K562 (cell line): Measurements from ENCODE around the gene DDAH1. TPM values are rescaled to one million over a fixed set of nuclear protein-coding genes. Genes with fewer than 3 reads are reported as not detected.

Experiments used
- ATAC-seq: fragments of 200-7000 bp; cut with Tn5 transposase; 3 replicates; pipeline ENCODE4 v1.9.1; 2020; ENCODE audit warnings: moderate library complexity
- BruUV-seq: library from RNA; stranded (reverse); fragments of 400-500 nt; replicated peaks from 2 replicates; lab custom pipeline; 2021; lab: Mats Ljungman, UMichigan
- CTCF ChIA-PET: fragments of 300-600 bp; formaldehyde crosslinking; extraction: SDS; loops from one replicate; lab custom pipeline; 2021; ENCODE audit warnings: low intra/inter-chr PET ratio; lab: Yijun Ruan, JAX
- POLR2A ChIA-PET: fragments of 300-600, 350-650 bp; sonication (Branson Sonifier 250); formaldehyde crosslinking; extraction: SDS; loops from one replicate; lab custom pipeline; 2021; ENCODE audit warnings: antibody characterized with exemption, inconsistent platforms; lab: Yijun Ruan, JAX
- DNase-seq, 4 experiments: peaks; one replicate each; pipeline versions ENCODE4 v3.0.0 to v3.0.0-alpha.2; 2011 to 2018; ENCODE audit warnings: low spot score in 3 of 4, mixed read lengths in 3 of 4; ENCODE audit errors: extremely low read depth in 1 of 4
- FAIRE-seq: peaks from 2 replicates; lab custom pipeline; 2011; peaks lifted over from hg19 to GRCh38; lab: Jason Lieb, UNC
- H2AFZ ChIP-seq: 2 replicates; pipeline ENCODE4 v1.6.0; 2011; ENCODE audit warnings: low read depth, low read length, control low read depth, inconsistent platforms
- H3K27ac ChIP-seq: fragments of 200-600 bp; 3 replicates; pipeline ENCODE4 v1.8.0; 2011; ENCODE audit warnings: low read depth, mild to moderate bottlenecking, control low read depth, inconsistent platforms, low read length, moderate library complexity, mixed read lengths; ENCODE audit errors: extremely low read depth
- H3K27me3 ChIP-seq, 2 experiments: fragments of 300-600 bp in 1 of 2; 2 replicates in 1 of 2; 3 replicates in 1 of 2; pipeline versions ENCODE4 v1.6.0 to v1.8.0; 2011; ENCODE audit warnings: inconsistent platforms in 2 of 2, low read length in 2 of 2, mild to moderate bottlenecking in 1 of 2, mixed read lengths in 1 of 2, moderate library complexity in 1 of 2; ENCODE audit not compliant: control insufficient read depth in 2 of 2, insufficient read depth in 2 of 2
- H3K36me3 ChIP-seq: fragments of 300-600 bp; 3 replicates; pipeline ENCODE4 v1.8.0; 2011; ENCODE audit warnings: mild to moderate bottlenecking, low read length, inconsistent platforms; ENCODE audit not compliant: control insufficient read depth, insufficient read depth
- H3K4me1 ChIP-seq, 2 experiments: fragments of 200-600 bp in 1 of 2; replicated peaks in 1 of 2; 2 replicates in 1 of 2; 3 replicates in 1 of 2; pipeline versions ENCODE4 v1.5.1 to v1.8.0; 2011; ENCODE audit warnings: inconsistent platforms in 2 of 2, low read length in 2 of 2, mild to moderate bottlenecking in 1 of 2, mixed read lengths in 1 of 2, moderate library complexity in 1 of 2; ENCODE audit not compliant: control insufficient read depth in 2 of 2, insufficient read depth in 2 of 2
- H3K4me2 ChIP-seq: 2 replicates; pipeline ENCODE4 v1.6.1; 2011; ENCODE audit warnings: low read length, control low read depth, inconsistent platforms, mixed read lengths; ENCODE audit not compliant: insufficient read depth
- H3K4me3 ChIP-seq: fragments of 200-600 bp; sonication (generic), shearing (Covaris generic); 2 replicates; pipeline ENCODE4 v1.5.1; 2016; ENCODE audit warnings: control low read depth, inconsistent platforms
- H3K79me2 ChIP-seq: fragments of 200-600 bp; 3 replicates; pipeline ENCODE4 v1.8.0; 2011; ENCODE audit warnings: low read length, inconsistent platforms; ENCODE audit not compliant: control insufficient read depth, insufficient read depth
- H3K9ac ChIP-seq, 2 experiments: 2 replicates each; pipeline versions ENCODE4 v1.6.0 to v1.6.1; 2011; ENCODE audit warnings: low read depth in 2 of 2, low read length in 2 of 2, control low read depth in 1 of 2, inconsistent platforms in 1 of 2, mild to moderate bottlenecking in 1 of 2, mixed read lengths in 1 of 2; ENCODE audit not compliant: insufficient read depth in 1 of 2
- H3K9me1 ChIP-seq: one replicate; pipeline ENCODE4 v1.6.0; 2011; ENCODE audit warnings: inconsistent platforms, mild to moderate bottlenecking, low read length, moderate library complexity; ENCODE audit not compliant: control insufficient read depth, insufficient read depth
- H3K9me3 ChIP-seq: replicated peaks from 2 replicates; pipeline ENCODE4 v1.5.1; 2011; ENCODE audit warnings: low read depth, low read length, inconsistent platforms; ENCODE audit not compliant: control insufficient read depth, insufficient read depth
- H4K20me1 ChIP-seq: replicated peaks from 2 replicates; pipeline ENCODE4 v1.6.1; 2011; ENCODE audit warnings: low read length, inconsistent platforms, mixed read lengths; ENCODE audit not compliant: control insufficient read depth, insufficient read depth
- DDX20 ChIP-seq: fragments of 450-650 bp; IDR thresholded peaks from 2 replicates; pipeline ENCODE4 v1.6.1; 2016; ENCODE audit warnings: missing genetic modification characterization, low read depth, mild to moderate bottlenecking, missing compliant biosample characterization, moderate library complexity
- HLTF ChIP-seq: fragments of 450-650 bp; IDR thresholded peaks from 2 replicates; pipeline ENCODE4 v1.6.1; 2016
- PTRF ChIP-seq: fragments of 450-650 bp; IDR thresholded peaks from 2 replicates; pipeline ENCODE4 v1.6.1; 2016; ENCODE audit warnings: mild to moderate bottlenecking, missing genetic modification characterization, missing compliant biosample characterization
- TAF1 ChIP-seq: IDR thresholded peaks from 2 replicates; pipeline ENCODE4 v1.6.1; 2011; ENCODE audit warnings: mild to moderate bottlenecking, low read length, moderate library complexity; ENCODE audit not compliant: insufficient read depth, control insufficient read depth, severe bottlenecking; ENCODE audit errors: extremely low read depth
- ZNF232 ChIP-seq: sonication (generic); formaldehyde crosslinking; IDR thresholded peaks from 2 replicates; pipeline ENCODE4 v1.8.0; 2022; ENCODE audit warnings: mild to moderate bottlenecking, missing genetic modification reagents
- in situ Hi-C: fragments of 300-500 bp; cut with MboI; formaldehyde crosslinking; loops from 4 replicates; pipeline ENCODE4 v1.15.0; 2018; ENCODE audit warnings: inconsistent platforms, mixed read lengths
- intact Hi-C: fragments of 100-400 bp; cut with micrococcal nuclease; formaldehyde crosslinking; loops from 2 replicates; pipeline ENCODE4 v1.14.2; 2022
- polyA plus RNA-seq, 8 experiments: library from polyadenylated mRNA; depleted of rRNA in 4 of 8; stranded (reverse) in 5 of 8; unstranded in 3 of 8; fragments of >200 nt; fragmentation: Nextera tagmentation in 2 of 8; fragmentation: Illumina TruSeq in 1 of 8; extraction: Ambion mirVana in 2 of 8; extraction: Trizol in 1 of 8; gene quantifications; 2 replicates each; pipeline versions ENCODE4 v1.2.1 to v1.2.3, GENCODE V29; 2011 to 2014; ENCODE audit warnings: inconsistent platforms in 1 of 8, missing spikeins in 1 of 8
- total RNA-seq, 7 experiments: library from RNA; depleted of rRNA in 6 of 7; stranded (reverse); fragments of >200 nt in 6 of 7; fragmentation: Illumina TruSeq in 2 of 7; extraction: Trizol in 2 of 7; gene quantifications; 2 replicates each; pipeline versions ENCODE4 v1.2.1 to v1.2.3, GENCODE V29; 2011 to 2021; ENCODE audit warnings: low replicate concordance in 1 of 7
- TF ChIP-seq, protein P1 (sequence below): fragments of 250-450 bp; sonication (Bioruptor Pico); IDR thresholded peaks from 2 replicates; pipeline ENCODE4 v1.8.0; 2022; ENCODE audit warnings: inconsistent platforms
- TF ChIP-seq, protein P2 (sequence below): fragments of 250-450 bp; sonication (Bioruptor Pico); IDR thresholded peaks from 2 replicates; pipeline ENCODE4 v1.5.0; 2020; ENCODE audit warnings: mild to moderate bottlenecking, borderline replicate concordance
- TF ChIP-seq, protein P3 (sequence below): fragments of 250-450 bp; sonication (Bioruptor Pico); IDR thresholded peaks from 2 replicates; pipeline ENCODE4 v1.5.0; 2021

DDAH1 gene
- total and polyA plus RNA-seq, 9 of the 15 experiments (the other 6 are each of a cell fraction or from before 2014, with no cell fraction given): 0.04 to 0.24 (median 0.10) TPM

DNA sequence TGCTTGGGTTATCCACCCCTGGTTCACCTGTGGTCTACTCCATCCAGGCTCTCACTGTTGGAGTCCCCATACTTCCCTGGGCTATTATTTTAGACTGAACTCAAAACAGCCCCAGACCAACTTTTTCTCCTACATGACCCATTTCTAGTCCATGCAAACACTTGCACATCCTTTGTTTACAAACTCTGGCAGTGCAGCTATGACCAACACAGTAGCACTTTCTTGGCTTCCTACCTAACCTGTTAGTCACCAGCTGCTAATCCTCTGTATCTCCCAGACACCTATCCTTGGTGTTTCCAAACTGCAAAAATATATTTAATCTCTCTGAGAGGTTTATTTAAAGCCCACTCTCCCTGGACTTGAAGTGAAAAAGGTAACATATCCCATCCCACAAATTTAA lies 90.8 kb downstream of the DDAH1 start:
- no peaks in the 10 kb centered on the region for H3K36me3 ChIP-seq
- no peaks in the 10 kb centered on the region for H3K4me1 ChIP-seq
- no peak overlapping the region for H3K27ac ChIP-seq
- H3K9ac ChIP-seq: no peak overlapping the region
- no peak overlapping the region for H3K4me2 ChIP-seq
- no peaks in the 10 kb centered on the region for H3K9me3 ChIP-seq
- H3K79me2 ChIP-seq: no peaks in the 10 kb centered on the region
- FAIRE-seq: no peak
- TF ChIP-seq ZNF232 (CRISPR knock-in tag): no peak
- TF ChIP-seq HLTF: no peak
- TF ChIP-seq TAF1: no peak
- TF ChIP-seq, protein P1, sequence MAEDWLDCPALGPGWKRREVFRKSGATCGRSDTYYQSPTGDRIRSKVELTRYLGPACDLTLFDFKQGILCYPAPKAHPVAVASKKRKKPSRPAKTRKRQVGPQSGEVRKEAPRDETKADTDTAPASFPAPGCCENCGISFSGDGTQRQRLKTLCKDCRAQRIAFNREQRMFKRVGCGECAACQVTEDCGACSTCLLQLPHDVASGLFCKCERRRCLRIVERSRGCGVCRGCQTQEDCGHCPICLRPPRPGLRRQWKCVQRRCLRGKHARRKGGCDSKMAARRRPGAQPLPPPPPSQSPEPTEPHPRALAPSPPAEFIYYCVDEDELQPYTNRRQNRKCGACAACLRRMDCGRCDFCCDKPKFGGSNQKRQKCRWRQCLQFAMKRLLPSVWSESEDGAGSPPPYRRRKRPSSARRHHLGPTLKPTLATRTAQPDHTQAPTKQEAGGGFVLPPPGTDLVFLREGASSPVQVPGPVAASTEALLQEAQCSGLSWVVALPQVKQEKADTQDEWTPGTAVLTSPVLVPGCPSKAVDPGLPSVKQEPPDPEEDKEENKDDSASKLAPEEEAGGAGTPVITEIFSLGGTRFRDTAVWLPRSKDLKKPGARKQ (CRISPR knock-in tag): no peak
- TF ChIP-seq, protein P2, sequence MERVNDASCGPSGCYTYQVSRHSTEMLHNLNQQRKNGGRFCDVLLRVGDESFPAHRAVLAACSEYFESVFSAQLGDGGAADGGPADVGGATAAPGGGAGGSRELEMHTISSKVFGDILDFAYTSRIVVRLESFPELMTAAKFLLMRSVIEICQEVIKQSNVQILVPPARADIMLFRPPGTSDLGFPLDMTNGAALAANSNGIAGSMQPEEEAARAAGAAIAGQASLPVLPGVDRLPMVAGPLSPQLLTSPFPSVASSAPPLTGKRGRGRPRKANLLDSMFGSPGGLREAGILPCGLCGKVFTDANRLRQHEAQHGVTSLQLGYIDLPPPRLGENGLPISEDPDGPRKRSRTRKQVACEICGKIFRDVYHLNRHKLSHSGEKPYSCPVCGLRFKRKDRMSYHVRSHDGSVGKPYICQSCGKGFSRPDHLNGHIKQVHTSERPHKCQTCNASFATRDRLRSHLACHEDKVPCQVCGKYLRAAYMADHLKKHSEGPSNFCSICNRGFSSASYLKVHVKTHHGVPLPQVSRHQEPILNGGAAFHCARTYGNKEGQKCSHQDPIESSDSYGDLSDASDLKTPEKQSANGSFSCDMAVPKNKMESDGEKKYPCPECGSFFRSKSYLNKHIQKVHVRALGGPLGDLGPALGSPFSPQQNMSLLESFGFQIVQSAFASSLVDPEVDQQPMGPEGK (CRISPR knock-in tag): no peak
- TF ChIP-seq DDX20 (tag): no peak
- TF ChIP-seq, protein P3, sequence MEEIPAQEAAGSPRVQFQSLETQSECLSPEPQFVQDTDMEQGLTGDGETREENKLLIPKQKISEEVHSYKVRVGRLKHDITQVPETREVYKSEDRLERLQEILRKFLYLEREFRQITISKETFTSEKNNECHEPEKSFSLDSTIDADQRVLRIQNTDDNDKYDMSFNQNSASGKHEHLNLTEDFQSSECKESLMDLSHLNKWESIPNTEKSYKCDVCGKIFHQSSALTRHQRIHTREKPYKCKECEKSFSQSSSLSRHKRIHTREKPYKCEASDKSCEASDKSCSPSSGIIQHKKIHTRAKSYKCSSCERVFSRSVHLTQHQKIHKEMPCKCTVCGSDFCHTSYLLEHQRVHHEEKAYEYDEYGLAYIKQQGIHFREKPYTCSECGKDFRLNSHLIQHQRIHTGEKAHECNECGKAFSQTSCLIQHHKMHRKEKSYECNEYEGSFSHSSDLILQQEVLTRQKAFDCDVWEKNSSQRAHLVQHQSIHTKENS (CRISPR knock-in tag): no peak
- TF ChIP-seq PTRF (tag): no peak
- H4K20me1 ChIP-seq: no peaks in the 10 kb centered on the region
- ChIA-PET CTCF (no interaction called here), POLR2A (no interaction called here)
- no peak overlapping the region for H3K4me3 ChIP-seq
- H3K9me1 ChIP-seq: no peaks in the 10 kb centered on the region
- DNase-seq: no peak
- ATAC-seq: no peak
- intact Hi-C loops: no loop called here
- no peak overlapping the region for H2AFZ ChIP-seq
- H3K27me3 ChIP-seq: no peaks in the 10 kb centered on the region
- no TSS peak for BruUV-seq
- in situ Hi-C loops: no loop called here
